HG02973 (cell line): ENCODE data around the gene PPFIA3.
A peak's percentile ranks its signal among the peaks of the same experiment; 100 is the strongest.
"Not testable (repeated sequence)": the region's sequence is repeated elsewhere in the genome, so short reads cannot be mapped to it uniquely, and the experiment has no call there.

Experiments
- ATAC-seq: cut with Tn5 transposase; IDR thresholded peaks from one replicate; pipeline ENCODE4 v1.9.1; 2021; ENCODE audit warnings: moderate library complexity; ENCODE audit not compliant: unreplicated experiment

PPFIA3 gene

DNA sequence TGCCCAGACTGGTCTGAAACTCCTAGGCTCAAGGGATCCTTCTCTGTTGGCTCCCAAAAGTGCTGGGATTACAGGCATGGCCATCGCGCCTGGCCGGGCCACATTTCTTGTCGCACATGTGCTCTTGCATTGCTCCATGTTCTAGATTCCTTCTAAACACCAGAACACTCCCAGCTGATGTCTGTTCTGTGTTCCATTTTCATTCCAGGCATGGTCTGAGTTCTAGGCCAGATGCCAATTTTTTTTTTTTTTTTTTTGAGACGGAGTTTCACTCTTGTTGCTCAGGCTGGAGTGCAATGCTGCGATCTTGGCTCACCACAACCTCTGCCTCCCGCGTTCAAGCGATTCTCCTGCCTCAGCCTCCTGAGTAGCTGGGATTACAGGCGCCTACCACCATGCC is 2.5 kb downstream of the PPFIA3 start:
- ATAC-seq, result not testable (repeated sequence)

DNA sequence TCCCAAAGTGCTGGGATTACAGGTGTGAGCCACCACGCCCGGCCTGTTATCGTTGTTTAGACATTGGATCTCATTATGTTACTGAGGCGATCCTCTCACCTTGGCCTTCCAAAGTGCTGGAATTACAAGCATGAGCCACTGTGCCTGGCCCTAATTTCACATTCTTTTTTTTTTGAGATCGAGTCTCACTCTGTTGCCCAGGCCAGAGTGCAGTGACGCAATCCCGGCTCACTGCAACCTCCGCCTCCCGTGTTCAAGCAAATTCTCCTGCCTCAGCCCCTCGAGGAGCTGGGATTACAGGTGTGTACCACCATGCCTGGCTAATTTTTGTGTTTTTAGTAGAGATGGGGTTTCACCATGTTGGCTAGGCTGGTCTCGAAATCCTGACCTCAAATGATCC is 3.9 kb downstream of the PPFIA3 start:
- ATAC-seq, result not testable (repeated sequence)

DNA sequence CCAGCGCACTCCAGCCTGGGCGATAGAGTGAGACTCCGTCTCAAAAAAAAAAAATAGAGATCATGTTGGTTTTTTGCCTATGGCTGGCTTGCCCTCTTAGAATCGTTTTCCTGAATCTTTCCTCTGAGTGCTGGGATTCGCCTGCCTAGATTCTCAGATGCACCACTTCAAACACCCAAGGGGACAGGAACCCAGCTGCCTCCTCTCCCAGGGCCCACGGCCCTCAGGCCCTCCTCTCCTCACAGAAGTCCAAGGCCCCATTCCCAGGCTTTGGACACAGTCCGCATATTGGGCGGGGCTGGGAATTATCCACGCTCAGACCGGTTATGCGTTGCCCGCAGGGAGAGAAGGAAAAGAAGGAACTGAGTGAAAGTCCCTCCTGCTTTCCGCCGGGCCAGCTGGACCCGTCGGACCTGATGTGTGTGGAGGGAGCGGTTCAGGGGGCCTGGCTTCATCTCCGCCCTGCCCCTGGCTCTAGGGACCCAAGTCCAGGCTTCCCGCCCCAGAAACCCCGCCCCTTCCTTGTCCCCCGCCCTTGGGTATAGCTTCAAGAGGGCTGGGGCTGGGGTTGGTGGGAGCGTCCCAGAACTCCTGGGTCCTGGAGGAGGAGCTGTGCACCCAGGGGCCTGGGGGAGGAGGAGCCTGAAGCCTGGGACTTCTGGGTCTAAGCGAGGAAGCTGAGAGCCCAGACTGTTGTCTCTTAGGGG is 5.8 kb downstream of the PPFIA3 start:
- ATAC-seq, result no peak

DNA sequence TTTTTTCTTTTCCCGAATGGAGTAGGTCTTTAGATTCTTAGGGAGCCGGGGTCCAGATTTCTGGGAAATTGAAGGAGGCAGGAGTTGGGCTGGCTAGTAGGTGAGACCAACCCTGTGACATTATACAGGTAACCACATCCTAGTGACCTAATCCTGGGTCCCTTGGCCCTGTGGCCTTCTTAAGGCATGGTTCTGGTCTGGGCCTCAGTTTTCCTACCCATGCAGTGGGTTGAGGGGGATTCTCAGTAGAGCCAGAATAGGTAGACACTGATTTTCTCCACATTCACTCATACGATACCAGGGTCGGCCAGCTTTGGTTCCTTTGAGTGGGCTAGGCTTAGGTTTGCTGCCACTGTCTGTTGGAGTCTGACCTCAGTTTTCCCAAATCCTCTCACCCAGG is 7.2 kb downstream of the PPFIA3 start:
- no peak for ATAC-seq

DNA sequence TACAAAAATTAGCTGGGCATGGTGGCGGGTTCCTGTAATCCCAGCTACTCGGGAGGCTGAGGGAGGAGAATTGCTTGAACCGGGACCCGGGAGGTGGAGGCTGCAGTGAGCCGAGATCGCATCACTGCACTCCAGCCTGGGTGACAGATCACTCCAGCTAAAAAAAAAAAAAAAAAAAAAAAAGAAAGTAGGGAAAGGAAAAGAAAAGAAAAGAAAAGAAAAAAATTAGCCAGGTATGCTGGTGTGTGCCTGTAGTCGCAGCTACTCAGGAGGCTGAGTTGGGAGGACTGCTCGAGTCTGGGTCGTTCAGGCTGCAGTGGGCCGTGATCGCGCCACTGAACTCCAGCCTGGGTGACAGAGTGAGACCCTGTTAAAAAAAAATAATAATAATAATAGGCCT is 7.9 kb downstream of the PPFIA3 start:
- not testable (repeated sequence) for ATAC-seq

DNA sequence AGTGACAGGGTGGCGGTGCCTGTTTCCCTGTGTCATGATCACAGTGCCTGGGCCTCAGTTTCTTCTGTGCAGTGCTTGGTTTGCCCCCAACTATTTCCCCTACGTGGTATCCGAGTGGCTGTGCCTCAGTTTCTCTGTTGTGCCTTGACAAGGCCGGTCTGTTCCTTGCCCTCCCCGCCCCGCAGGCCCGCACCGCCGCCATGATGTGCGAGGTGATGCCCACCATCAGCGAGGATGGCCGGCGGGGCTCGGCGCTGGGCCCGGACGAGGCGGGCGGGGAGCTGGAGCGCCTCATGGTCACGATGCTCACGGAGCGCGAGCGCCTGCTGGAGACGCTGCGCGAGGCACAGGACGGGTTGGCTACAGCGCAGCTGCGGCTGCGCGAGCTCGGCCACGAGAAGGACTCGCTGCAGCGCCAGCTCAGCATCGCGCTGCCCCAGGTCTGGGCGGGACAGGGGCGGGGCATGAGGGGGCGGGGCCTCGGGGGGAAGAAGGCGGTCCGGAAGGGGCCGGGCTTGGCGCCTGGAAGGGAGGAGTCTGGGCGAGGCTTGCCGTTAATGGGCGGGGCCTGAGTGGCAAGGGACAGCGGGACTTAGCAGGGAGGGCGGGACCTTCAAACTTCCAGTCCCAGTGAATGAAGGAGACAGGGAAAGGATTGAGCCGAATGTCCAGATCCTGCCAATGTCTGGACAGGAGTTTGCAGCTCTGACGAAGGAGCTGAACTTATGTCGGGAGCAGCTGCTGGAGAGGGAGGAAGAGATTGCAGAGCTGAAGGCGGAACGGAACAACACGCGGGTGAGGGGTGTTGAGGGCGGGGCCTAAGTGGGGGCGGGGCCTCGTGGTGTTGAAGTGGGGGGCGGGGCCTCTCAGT is 8.6 kb downstream of the PPFIA3 start:
- ATAC-seq, result peak; percentile 81

DNA sequence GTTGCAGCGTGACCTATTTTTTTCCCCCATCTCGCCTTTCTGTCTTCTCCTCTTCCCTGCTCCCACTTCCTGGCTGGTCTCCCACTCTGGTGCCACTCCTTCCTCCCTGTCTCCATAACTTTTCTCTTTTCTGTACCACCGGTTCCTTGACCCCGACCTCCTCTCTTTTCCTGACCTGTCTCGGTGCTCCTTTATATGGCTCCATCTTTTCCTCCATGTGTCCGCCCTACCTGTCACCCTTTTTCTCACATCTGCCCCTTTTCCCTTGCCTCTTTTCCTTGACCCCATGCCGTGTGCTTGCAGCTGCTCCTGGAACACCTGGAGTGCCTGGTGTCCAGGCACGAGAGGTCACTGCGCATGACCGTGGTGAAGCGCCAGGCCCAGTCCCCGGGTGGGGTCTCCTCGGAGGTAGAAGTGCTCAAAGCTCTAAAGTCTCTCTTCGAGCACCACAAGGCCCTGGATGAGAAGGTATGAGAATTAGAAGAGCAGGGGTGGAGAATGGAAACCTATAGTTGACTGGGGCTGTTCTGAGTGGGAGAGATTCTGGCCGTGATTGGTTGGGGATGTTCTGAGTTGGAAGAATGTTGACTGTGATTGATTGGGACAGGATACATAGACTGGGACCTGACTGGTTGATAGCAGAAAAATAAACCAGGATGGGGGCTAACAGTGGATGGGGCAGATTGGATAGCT is 9.3 kb downstream of the PPFIA3 start:
- ATAC-seq, result no peak

DNA sequence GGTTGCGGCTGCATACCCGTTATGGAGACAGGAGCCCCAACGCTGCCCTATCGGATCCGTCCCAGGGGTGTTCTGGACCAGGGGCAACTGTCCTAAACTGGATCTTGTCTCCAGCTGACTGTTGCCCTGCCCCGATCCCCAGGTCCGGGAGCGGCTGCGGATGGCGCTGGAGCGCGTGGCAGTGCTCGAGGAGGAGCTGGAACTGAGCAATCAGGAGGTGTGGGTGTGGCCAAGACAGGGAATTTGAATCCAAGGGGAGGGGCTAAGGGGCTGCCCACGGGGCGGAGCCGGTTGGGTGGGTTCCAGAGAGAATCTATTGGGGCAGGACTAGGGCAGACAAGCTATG is 9.9 kb downstream of the PPFIA3 start:
- ATAC-seq, result no peak

DNA sequence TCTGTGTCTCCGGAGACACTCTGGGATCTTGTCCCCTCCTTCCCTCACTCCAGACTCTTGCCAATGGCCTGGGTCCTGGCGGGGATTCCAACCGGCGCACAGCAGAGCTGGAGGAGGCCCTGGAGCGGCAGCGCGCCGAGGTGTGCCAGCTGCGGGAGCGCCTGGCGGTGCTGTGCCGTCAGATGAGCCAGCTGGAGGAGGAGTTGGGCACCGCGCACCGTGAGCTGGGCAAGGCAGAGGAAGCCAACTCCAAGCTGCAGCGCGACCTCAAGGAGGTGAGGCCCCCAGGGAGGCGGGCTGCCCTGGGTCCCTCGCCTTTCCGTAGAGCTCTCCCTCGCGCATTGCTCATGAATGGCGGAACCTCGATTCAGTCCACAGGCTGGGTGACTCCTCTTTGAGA is 11.0 kb downstream of the PPFIA3 start:
- ATAC-seq, result no peak

DNA sequence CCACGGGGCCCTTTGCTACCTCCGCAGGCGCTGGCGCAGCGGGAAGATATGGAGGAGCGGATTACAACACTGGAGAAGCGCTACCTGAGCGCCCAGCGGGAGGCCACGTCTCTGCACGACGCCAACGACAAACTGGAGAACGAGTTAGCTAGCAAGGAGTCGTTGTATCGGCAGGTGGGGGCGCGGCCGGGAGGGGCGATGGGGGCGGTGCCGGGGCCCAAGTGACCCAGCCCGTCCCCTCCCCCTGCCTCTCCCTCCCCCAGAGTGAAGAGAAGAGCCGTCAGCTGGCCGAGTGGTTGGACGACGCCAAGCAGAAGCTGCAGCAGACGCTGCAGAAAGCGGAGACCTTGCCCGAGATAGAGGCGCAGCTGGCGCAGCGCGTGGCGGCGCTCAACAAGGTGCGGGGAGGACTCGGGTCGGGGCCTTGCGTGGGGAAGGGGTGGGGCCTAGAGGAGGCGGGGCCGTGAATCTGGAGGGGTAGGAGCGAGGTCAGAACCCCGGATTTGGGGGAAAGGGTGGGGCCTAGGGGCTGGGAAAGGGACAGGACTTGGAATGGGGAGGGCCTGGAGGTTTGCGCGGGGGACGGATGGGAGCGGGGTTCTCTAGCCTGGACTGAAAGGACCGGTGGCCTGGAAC is 13.7 kb downstream of the PPFIA3 start:
- no peak for ATAC-seq

DNA sequence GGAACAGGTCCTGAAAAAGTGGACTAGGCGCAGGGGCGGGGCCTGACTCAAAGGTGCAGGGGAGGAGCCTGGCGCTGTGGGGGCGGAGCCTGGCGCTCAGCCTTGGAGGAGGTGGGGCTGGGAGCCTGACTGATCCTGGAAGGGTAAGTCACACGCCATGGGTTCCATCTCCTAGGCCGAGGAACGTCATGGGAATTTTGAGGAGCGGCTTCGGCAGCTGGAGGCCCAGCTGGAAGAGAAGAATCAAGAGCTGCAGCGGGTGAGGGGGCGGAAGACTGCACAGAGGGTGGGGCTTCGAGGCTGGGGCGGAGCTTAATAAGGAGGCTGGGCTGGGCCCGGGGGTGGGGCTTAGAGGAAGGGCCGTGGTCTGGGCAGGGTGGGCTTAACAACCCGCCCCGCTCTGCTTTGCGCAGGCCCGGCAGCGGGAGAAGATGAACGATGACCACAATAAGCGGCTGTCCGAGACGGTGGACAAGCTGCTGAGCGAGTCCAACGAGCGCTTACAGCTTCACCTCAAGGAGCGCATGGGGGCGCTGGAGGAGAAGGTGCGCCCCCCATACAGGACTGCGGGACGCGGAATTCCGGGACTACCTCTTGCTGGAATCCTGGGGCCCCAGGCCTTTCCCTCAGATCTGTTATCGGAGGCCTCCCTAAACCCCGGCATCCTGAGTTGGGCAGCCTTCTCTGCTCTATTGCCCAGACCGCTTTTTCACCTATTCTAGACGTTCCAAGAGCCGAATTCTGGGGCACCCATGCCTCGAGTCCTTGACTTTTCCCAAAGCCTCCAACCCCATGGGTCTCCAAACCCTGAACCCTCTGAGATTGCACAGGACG is 14.5 kb downstream of the PPFIA3 start:
- no peak for ATAC-seq

DNA sequence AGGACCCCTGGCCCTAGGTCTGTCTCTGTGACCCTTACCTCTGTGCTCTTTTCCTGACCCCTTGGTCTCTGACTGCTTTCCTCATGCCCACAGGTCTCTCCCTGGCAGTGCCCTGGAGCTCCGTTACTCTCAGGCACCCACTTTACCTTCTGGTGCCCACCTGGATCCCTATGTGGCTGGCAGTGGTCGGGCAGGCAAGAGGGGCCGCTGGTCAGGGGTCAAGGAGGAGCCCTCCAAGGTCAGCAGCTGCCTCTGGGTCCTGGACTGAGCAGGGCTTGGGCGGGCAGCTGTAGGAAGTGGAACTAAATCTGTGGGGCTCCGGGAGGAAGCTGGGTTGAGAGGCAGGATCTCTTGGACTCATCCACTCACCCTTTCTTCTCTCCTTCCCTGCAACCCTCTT is 16.3 kb downstream of the PPFIA3 start:
- ATAC-seq, result no peak

DNA sequence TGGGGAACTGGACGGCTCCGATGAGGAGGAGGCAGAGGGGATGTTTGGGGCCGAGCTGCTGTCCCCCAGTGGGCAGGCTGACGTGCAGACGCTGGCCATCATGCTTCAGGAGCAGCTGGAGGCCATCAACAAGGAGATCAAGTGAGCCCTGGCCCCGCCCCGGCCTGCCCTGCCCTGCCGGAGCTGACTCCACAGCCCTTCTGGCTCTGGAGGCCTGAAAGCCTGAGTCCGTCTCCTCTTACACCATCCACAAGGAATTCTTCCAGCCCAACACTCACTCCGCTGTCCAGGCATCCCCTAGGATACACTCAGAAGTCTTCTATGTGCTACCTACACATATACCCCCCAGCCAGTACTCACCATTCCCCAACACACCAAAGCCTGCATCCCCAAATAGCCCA is 17.4 kb downstream of the PPFIA3 start:
- ATAC-seq, result no peak

DNA sequence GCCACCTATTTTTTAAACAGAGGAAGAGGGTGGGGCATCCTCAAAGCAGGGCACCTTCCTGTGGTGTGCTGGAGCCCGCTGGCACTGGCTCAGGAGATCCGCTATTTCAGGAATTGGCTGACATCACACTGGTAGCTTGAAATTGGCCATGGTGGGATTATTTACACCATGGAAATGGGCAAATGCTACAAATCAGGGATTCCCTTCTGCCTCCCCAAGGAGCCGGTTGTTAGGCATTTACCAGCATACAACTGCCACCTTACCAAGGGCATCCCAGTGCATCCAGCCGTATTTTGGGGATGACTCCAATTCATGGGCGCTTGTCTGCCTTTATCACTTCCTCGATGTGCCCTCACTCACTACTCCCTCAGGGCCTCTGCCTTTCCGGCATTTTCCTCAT is 21.6 kb downstream of the PPFIA3 start:
- ATAC-seq, result no peak

DNA sequence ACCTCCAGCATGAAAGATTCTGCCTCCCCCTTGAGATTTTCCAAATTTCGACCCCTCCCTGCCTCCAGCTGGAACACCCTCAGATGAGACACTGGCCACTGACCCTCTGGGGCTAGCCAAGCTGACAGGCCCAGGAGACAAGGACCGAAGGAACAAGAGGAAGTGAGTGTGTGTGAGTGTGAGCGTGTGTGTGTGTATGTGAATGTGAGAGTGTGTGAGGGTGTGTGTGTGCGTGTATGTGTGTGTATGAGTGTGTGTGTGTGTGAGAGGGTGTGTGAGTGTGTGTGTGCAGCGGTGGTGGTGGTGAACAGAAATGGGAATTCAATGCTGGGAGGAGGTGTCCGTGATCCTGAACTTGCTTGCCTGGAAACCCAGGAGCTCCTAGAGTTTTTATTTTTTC is 22.0 kb downstream of the PPFIA3 start:
- no peak for ATAC-seq

DNA sequence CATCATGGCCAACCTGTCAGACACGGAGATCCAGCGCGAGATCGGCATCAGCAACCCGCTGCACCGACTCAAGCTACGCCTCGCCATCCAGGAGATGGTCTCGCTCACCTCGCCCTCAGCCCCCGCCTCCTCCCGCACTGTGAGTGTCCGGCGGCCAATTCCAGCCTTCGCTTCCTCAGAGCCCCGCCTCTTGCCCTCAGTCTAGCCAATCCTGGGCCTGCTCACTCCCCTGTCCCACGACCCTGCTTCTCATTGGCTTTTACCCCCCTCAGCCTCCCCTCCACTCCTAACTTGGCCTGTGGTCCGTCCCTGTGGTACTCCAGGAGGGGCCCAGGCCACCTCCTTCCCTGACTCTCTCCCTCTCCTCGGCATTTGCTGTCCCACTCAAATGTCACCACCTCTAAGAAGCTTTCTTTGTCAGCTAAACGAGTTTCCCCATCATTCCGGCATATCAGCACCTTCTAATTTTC is 23.6 kb downstream of the PPFIA3 start:
- ATAC-seq, result peak; percentile 65

DNA sequence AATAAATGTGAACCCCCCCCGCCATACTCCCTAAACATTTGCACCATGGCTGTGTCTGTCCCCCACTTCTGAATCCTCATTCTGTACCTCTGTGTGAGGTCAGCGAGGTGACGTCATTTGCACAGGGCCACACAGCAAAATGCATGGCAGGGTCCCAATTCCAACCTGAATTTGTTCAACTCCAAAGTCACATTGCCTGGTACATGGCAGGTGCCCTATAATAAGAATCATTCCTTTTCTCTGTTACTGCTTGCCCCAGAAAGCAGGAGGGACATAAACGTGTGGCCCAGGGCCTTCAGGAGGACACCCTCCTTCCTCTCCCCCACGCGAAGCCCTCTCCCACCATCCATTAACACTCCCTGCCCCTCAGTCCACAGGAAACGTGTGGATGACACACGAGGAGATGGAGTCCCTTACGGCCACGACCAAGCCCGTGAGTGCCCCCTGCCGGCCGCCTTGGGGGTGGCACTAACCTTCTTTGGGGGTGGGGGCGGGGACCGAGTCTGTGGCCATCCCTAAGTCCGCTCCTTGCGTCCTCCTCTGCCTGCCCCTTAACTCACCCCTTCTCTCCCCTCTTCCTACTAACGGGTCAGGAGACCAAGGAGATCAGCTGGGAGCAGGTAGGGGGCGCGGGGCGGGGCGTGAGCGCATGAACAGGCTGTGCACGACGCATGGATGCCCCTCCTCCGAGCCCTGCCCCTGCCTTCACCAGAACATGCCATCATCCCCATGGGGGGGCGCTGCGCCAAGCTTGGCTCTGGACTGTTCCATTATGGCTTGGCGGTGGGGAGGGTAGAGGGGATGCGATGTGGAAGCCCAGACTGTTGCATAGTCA is 26.4 kb downstream of the PPFIA3 start:
- no peak for ATAC-seq

DNA sequence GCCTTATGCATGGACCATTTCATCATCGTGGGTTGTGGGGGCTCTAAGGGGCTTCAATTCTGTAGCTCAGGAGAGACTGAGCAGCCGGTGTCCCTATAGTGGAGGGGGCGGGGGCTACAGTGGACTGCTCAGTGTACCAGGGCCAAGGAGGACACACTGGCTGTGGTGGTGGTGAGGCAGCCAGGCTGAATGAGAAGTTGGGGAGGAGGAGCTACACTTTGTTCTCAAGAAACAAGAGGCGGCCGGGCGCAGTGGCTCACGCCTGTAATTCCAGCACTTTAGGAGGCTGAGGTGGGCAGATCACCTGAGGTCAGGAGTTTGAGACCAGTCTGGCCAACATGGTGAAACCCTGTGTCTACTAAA is 27.0 kb downstream of the PPFIA3 start:
- ATAC-seq, result not testable (repeated sequence)

DNA sequence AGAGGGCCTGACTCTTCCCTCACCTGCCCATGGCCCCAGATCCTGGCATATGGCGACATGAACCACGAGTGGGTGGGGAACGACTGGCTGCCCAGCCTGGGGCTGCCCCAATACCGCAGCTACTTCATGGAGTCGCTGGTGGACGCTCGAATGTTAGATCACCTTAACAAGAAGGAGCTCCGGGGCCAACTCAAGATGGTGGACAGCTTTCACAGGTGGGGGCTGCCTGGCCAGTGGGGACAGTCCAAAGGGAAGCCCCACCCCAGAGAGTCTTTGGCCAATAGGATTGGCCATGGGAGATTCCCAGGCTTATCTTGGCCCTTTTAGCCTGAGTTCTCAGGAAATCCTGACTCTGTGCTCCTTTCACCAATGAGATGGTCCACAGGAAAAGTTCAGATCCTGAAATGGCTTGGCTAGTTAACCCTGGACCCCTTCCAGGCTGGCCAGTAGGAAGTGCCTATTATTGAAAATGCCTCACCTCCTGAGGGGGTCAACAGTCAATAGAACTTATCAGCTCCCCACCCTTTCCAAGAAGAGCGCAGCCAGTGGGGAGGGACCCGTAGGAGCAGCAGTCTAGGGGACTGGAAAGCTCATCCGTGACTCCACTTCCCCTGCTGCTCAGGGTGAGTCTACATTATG is 28.8 kb downstream of the PPFIA3 start:
- no peak for ATAC-seq
